Right atrium auricular region (tissue), 2 donors: ENCODE results near the gene C1orf174. TPM values are rescaled to one million over a fixed set of nuclear protein-coding genes. Genes with fewer than 3 reads are reported as not detected.

ENCODE experiments used
- DNase-seq: peaks from one replicate; pipeline ENCODE4 v3.0.0-alpha.2; 2019; ENCODE audit warnings: low spot score
- H3K27ac ChIP-seq, 2 donors: fragments of 200-600 bp; sonication (generic); 1 replicate in 1 of 2; 2 replicates in 1 of 2; pipeline ENCODE4 v1.5.1; 2016 to 2019
- H3K27me3 ChIP-seq, 2 donors: fragments of 200-600 bp; sonication (generic); one replicate each; pipeline versions ENCODE4 v1.5.1 to v1.6.0; 2017 to 2019
- H3K36me3 ChIP-seq: fragments of 200-600 bp; sonication (generic); one replicate; pipeline ENCODE4 v1.5.1; 2016
- H3K4me1 ChIP-seq, 2 donors: fragments of 200-600 bp; sonication (generic); one replicate each; pipeline versions ENCODE4 v1.5.1 to v1.6.0; 2017 to 2019
- H3K4me3 ChIP-seq, 2 donors: fragments of 200-600 bp; sonication (generic); 1 replicate in 1 of 2; 2 replicates in 1 of 2; pipeline ENCODE4 v1.5.1; 2017 to 2019; ENCODE audit warnings: mild to moderate bottlenecking in 1 of 2, moderate library complexity in 1 of 2
- H3K9me3 ChIP-seq, 2 donors: fragments of 200-600 bp; sonication (generic); one replicate each; pipeline ENCODE4 v1.5.1; 2019
- CTCF ChIP-seq, 2 donors: fragments of 200-600 bp; sonication (generic); IDR thresholded peaks; one replicate each; pipeline ENCODE4 v1.5.1; 2019; ENCODE audit warnings: antibody characterized with exemption in 2 of 2
- total RNA-seq, 2 donors: library from RNA; depleted of rRNA; stranded (reverse); fragments of >200 nt; gene quantifications; one replicate each; pipeline ENCODE4 v1.1.0, GENCODE V29; 2016

The C1orf174 gene
- total RNA-seq, 2 donors from 2014 or later = 9.1 to 18.8 TPM

- Histone ChIP-seq H3K4me3 (no peak overlapping the region), H3K27ac (no peak overlapping the region), H3K9me3 (peaks cover 5 to 12% of the 10 kb centered on the region in 2 donors), H3K4me1 (no peaks in the 10 kb centered on the region), H3K27me3 (no peaks in the 10 kb centered on the region), H3K36me3 (peaks cover 52% of the 10 kb centered on the region)
- no peak for DNase-seq
- no peak for TF ChIP-seq CTCF (IDR thresholded peaks at IDR 0.05)
These were observed 16.7 kb downstream of the C1orf174 start for GRCh38 chr1:3883194-3883925.

- Histone ChIP-seq H3K36me3 (peaks cover 43% of the 10 kb centered on the region), H3K27me3 (no peaks in the 10 kb centered on the region), H3K4me1 (no peaks in the 10 kb centered on the region), H3K4me3 (no peak overlapping the region), H3K9me3 (peaks cover 5 to 13% of the 10 kb centered on the region in 2 donors), H3K27ac (no peak overlapping the region)
- no peak for TF ChIP-seq CTCF (IDR thresholded peaks at IDR 0.05)
- DNase-seq = no peak
These were observed 18.9 kb downstream of the C1orf174 start for GRCh38 chr1:3881193-3881480.

- Histone ChIP-seq H3K9me3 (peaks cover 5 to 13% of the 10 kb centered on the region in 2 donors), H3K4me3 (no peak overlapping the region), H3K4me1 (no peaks in the 10 kb centered on the region), H3K27me3 (no peaks in the 10 kb centered on the region), H3K27ac (no peak overlapping the region), H3K36me3 (peaks cover 43% of the 10 kb centered on the region)
- TF ChIP-seq CTCF (IDR thresholded peaks at IDR 0.05) = no peak
- no peak for DNase-seq
These were observed 19.5 kb downstream of the C1orf174 start for GRCh38 chr1:3880429-3881192.

- Histone ChIP-seq H3K4me1 (no peaks in the 10 kb centered on the region), H3K27me3 (no peaks in the 10 kb centered on the region), H3K27ac (no peak overlapping the region), H3K9me3 (peaks cover 5 to 13% of the 10 kb centered on the region in 2 donors), H3K4me3 (no peak overlapping the region), H3K36me3 (peaks cover 49% of the 10 kb centered on the region)
- TF ChIP-seq CTCF (IDR thresholded peaks at IDR 0.05) = no peak
- DNase-seq = no peak
These were observed 20.2 kb downstream of the C1orf174 start for GRCh38 chr1:3879787-3880428.

GRCh38 chr1:3879099-3879498 lies 21.0 kb downstream of the C1orf174 start:
- Histone ChIP-seq H3K9me3 (peaks cover 5 to 13% of the 10 kb centered on the region in 2 donors), H3K4me1 (no peaks in the 10 kb centered on the region), H3K27me3 (no peaks in the 10 kb centered on the region), H3K36me3 (peaks cover 53% of the 10 kb centered on the region), H3K27ac (no peak overlapping the region), H3K4me3 (no peak overlapping the region)
- no peak for TF ChIP-seq CTCF (IDR thresholded peaks at IDR 0.05)
- no peak for DNase-seq
